Kidney capillary endothelial cell (primary cell): ENCODE data around the gene KHK.

Experiments used
- DNase-seq: peaks from one replicate; pipeline ENCODE4 v3.0.0-alpha.2; 2018; ENCODE audit warnings: low spot score

KHK gene

DNA sequence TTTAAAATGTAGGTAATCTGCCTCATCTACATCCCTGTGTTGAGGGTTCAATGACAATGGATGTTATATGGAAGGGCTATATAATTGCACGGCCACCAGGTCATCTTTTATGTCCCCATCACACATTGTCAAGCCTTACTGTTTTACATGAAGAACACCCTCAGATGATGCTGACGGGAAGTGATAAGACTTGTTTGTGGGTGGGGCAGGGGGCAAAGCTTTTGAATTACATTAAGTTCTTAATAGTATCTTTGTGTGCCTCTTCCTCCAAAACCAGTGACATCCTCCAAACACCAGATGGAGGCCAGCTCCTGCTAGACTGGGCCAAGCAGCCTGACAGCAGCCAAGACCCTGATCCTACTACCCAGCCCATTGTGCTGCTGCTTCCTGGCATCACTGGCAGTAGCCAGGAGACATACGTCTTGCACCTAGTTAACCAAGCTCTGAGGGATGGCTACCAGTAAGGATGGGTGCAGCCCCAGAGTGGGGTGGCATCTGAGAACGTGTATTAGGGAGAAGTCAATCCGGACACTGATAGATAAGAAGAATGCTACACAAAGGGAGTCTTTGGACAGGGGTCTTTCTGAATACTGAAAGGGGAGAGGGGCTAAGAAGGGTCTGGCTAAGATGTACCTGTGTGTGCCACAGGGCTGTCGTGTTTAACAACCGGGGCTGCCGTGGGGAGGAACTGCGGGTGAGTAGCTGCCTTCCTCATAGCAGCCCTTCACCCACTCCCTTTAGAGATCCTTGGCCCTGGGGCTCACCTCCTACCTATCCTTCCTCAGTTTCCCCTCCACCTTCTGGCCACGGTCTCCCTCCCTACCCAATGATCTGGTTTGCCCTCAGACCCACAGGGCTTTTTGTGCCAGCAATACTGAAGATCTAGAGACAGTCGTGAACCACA, 42.3 kb downstream of the KHK start:
- DNase-seq = no peak

- no peak for DNase-seq
Measured at GRCh38 chr2:27130396-27130795, 43.8 kb downstream of the KHK start.

DNA sequence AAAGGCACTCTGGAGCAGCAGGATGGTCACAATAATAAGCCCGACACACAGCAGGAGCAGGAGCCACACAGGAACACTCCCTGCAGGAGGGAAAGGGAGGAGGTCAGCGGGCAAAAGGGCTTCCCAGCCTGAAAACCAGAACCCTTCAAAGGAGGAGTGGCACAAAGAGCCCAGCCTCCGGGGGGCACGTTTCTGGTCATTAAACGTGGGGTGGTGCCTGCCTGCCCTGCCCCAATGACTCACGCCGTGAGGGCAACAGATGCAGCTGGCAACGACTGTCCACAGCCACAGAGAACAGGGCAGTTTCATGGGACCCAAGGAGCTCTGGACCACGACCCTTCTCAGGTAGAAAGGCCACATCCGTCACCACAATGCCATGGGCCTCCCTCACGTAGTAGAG, 44.9 kb downstream of the KHK start:
- no peak for DNase-seq

GRCh38 chr2:27133195-27133875, 46.8 kb downstream of the KHK start:
- DNase-seq = peak; percentile 31

DNA sequence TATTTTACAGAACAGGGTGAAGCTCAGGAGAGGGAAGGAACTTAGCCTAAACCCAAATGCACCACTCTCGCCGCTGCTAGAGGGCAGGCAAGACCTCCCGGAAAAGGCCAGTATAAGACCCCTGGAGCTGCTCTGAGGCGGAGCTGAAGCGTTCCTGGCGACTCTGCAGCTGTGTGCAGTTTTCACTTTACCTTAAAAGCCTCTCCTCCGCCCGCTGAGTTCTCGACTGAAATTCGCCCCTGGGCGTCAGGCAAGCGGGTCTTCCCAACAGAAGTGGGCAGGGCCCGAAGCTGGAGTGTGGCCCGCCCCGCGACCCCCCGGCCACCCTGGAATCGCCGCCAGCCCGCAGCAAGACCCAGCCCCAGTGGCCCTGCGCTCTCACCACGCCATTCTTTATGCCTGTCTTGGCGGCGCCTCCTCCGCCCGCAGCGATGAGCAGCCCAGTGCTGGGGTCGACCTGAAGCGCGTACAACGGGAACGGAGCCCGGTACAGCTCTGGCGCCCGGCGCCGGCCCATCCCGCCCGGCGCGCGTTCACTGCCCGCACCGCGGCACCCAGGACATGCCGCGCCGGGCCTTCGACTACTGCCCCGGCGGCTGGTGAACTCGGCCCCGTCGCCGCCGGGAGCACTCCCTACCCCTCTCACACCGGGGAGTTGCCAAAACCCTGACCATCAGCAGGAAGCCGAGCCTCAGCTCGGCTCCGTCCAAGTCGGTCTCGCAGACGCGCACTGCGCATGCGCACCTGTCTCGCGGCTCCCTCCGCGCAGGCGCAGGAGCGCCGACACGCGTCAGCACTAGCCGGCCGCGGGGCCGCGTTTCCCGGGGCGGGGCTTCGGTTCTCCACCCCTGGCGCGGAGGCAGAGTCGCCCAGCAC, 47.6 kb downstream of the KHK start, which contains the start of gene PREB:
TSS of gene PREB (minus strand) at position 732 of the 876 bp plus-strand sequence. CDS start at position 517, 215 bp downstream.
- peak; percentile 97 for DNase-seq

GRCh38 chr2:27134781-27135477, 48.4 kb downstream of the KHK start:
- no peak for DNase-seq

- no peak for DNase-seq
Measured at GRCh38 chr2:27135478-27135955, 48.9 kb downstream of the KHK start.

GRCh38 chr2:27136751-27137150, 50.2 kb downstream of the KHK start:
- DNase-seq = no peak

- no peak for DNase-seq
Measured at GRCh38 chr2:27137322-27137935, 50.9 kb downstream of the KHK start.

DNA sequence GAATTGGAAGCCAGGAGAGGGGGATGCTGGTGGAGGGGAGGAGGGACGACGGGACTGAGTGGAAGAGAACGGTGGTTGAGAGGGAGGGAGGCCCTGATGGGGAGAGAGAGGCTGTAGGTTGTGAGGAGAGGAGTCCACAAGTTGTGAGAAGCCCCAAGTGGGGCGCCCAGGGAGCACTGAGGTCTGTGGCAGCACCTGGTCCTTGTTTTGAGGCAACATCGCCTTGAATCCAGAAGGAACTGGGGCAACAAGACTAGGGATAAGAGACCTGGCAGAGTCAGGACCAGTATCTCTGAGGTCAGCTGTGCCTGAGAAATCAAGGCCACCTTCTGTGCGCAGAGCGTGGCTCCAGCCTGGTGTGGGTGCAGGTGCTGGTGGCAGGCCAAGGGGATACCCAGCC, 51.5 kb downstream of the KHK start:
- no peak for DNase-seq

- no peak for DNase-seq
Measured at GRCh38 chr2:27139310-27139709, 52.7 kb downstream of the KHK start, which contains the start of gene PRR30. Gene PRR30 (minus strand): TSS chr2:27139410. CDS start chr2:27138329, 1,081 bp downstream.

- no peak for DNase-seq
Measured at GRCh38 chr2:27143285-27143684, 56.7 kb downstream of the KHK start.

DNA sequence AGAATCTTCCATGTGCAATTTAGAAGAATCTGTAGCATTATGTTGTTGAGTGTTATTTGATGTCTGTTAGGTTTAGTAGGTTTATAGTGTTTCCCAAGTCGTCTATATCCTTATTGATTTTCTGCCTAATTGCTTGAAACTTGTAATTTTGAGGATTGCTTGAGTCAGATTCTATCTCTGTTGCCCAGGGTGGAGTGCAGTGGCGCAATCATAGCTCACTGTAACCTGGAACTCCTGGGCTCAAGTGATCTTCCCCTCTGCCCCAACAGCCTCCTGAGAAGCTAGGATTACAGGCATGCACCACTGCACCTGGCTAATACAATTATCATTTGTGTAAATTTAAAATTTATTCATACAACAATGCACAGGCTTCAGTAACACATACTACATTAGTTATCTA, 59.1 kb downstream of the KHK start:
- no peak for DNase-seq

DNA sequence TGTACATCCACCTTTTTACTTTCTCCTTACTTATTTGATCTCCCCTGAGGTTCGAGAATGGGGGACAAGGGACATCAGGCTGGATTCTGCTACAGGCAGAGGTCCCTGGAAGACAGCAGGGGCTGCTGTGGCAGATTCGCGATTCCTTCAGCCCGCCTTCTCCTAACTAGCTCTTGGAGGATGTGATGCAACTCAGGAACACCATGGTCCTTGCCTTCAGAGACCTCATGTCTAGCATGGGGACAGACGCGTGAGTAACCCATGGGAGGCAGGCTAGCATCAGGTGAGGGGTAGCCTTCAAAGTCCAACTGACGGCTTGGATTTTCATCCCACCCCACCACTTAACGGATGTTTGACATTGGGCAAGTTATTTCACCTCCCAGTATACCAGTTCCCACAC, 61.4 kb downstream of the KHK start:
- DNase-seq = no peak

- no peak for DNase-seq
Measured at GRCh38 chr2:27148801-27149439, 62.3 kb downstream of the KHK start, which contains the start of gene TCF23. Gene TCF23 (plus strand): TSS chr2:27149004. CDS start chr2:27149134, 130 bp downstream.

DNA sequence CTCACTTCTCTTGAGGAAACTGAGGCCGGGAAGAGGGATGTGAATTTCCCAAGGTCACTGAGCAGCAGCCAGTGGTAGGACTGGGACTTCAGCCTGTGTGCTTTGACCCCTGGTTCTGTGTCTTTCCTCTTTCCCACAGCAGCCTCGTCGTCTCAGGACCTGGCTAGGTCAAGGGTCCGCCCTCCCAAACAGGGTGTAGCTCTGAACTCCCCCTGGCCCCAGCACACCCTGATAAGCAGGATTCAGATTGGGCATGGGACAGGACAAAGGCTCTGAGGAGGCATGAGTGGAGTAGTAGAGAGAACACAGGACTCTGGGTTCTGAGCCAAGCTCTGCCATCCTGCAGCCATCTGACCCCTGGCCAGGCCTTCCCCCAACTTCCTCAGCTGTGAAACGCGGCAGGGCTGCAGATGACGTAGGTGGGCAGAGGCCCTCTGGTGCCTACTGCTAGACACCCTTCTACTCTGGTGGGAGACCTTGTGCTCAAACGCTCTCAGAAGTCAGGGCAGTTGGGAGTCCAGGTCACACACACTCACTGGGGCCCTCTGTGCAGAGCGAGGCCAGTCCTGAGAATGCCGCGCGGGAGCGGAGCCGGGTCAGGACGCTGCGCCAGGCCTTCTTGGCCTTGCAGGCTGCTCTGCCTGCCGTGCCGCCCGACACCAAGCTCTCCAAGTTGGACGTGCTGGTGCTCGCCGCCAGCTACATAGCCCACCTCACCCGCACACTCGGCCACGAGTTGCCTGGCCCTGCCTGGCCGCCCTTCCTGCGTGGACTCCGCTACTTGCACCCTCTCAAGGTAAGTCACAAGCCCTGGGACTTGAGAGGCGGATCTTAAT, 63.2 kb downstream of the KHK start:
- DNase-seq = no peak
